Medulla oblongata (tissue), 1 donor: ENCODE results near the gene PXYLP1.
A peak's percentile ranks its signal among the peaks of the same experiment; 100 is the strongest.

ENCODE experiments used
- DNase-seq: peaks from one replicate; pipeline ENCODE4 v3.0.0-alpha.2; 2015; ENCODE audit errors: extremely low spot score

PXYLP1 gene

DNA sequence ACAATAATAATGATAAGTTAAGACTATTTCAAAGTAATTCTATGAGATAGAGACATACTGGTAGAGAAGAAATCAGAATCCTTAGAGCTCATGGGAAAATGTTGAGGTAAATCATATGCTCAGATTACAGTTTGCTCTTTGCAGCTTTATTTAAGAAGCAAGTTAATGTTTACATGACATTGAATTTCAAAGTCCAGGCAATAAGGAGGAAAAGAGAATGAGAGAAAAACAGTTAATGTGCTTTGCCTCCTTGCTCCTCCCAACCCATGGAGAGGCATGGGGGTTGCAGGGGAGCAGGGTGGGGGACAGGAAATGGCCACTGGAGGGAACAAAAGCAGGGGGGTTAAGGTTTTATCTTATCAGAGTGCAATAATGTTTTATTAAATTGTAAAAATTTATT is 94.5 kb downstream of the PXYLP1 start:
- DNase-seq = no peak

DNA sequence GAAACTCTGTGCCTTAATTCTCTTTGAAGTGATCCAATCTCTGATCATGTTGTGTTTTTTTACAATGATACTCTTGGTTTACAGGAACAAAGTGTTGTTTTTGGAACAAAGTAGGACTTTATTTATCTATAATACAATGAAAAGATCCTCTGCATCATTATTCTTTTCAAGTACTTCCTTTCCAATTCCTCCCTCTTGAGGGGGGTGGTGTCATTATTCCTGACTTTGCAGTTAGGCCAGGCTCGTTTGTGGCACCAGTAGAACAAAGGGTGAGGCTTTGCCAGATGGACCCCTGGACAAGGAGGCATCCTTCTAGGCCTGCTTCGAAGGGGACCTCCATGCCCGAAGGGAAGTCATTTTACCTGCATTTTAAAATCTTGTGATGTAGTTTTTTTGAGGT is 95.0 kb downstream of the PXYLP1 start:
- DNase-seq = no peak

DNA sequence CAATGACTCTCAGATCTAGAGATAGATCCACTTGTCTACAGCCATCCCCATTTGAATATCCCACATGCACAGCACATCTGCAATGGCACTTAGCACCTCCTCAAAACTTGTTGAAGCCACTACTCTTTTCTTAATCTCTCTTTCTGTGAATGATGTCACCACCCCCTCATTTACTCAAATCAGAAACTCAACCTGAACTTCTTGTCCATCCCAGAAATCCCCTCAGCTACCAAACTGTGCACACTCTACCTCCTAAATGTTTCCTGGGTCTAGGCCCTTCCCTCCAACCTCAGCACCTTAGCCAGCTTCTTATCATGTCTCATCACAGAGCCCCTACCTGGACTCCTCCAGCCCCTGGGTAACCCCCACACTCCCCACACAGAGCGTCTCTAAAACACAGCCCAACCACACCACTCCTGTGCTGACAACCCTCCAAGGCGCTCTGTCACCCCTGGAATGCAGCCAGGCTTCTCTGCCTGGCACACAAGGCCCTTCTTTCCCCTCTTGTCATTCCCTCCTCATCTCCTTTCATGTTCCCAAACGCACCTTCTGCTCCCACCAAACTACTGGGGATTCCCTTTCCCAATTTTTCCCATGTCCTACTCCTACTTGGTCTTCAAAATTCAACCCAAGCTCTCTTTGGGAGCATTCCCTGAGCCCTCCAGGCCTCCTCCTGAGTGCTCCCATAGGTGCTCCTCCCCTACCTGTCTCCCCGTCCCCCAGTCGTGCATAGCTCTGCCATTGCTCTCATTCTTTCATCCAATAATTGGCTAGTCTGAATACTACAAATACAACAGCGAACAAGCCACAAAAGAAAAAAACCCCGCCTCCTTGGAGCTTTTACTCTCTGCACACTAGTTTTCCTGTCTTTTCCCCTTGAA is 96.9 kb downstream of the PXYLP1 start:
- no peak for DNase-seq

DNA sequence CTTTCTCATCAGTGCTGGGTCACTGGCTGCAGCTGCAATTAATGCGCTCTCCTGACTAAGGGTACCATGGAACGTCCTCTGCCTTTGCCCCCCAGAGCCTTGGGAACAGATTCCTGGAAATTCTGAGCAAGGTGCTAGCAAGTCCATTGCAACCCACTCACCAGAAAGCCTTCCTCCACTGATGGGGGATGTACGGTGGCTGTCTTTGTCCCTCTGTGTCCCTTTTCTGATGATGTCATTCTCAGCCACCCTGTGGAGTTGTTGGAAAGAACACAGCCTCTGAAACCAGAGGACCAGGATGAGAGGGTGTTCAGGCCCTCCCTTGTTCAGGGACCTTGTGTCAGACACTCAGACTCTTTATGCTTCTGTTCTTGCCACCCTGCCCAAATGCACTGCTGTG is 98.6 kb downstream of the PXYLP1 start:
- DNase-seq = no peak

DNA sequence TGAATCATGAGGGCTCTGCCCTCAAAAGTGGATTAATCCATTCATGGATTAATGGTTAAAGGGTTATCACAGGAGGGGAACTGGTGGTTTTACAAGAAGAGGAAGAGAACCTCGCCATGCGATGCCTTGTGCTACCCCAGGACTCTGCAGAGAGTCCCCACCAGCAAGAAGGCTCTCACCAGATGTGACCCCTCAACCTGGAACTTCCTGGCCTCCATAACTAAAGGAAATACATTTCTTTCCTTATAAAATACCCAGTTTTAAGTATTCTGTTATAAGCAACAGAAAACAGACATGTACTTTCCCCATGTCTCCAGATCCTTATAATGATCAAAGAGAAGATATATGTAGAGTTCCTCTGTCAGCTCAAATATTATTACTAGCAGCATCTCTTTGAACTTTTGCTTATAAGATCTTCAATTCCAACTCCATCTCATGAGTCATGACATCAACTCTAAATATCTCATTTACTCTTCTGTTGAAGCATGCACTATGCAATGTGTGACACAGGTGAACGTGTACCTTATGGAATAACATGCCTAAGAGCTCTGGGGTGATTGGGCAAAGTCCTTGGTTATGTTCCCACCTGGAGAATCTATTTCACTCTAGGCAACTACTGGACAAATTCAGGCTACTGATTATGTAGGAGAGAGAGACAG is 99.2 kb downstream of the PXYLP1 start:
- no peak for DNase-seq

DNA sequence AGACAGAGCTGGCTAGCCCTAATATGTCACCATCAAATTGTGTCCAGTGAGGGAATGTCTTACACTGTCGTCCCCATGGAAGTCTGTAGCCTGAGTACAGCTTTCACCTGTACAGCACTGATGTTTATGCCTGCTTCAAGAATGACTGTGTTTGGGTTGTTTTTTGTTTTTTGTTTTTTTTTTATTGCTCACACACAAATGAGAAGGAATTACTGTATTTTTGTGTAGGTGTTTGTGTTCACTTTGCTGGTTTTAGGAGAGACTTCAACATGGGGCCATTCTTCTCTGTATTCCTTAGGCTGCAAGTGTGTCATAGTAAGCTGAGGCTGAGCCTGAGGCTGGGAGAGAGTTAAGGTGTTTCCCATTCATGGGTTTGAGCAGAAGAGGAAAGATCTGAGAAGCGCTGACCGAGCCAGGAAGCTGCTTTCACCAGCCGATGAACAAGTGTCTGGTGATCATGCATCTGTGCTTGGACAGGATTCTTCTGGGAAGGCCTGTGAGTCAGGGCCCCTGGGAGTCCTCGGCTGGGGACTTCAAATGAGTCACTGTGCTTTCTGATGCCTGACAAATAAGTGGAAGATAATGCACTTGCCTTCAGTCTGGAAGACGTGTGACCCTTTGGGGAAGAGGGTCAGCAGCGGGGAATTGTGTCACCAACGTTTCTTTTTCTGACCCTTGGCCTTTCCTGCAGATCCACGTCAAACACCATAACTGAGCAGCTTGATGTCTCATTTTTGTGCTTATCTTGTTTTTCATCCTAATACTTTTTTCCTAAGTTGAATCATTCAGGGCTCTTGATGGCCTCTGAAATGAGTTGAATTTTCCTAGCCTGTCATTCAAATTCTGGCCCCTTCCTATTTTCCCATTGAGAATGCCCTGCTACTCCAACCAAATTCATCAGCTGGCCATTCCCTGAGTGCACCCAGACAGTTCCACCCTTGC is 100.0 kb downstream of the PXYLP1 start:
- peak; percentile 8 for DNase-seq

DNA sequence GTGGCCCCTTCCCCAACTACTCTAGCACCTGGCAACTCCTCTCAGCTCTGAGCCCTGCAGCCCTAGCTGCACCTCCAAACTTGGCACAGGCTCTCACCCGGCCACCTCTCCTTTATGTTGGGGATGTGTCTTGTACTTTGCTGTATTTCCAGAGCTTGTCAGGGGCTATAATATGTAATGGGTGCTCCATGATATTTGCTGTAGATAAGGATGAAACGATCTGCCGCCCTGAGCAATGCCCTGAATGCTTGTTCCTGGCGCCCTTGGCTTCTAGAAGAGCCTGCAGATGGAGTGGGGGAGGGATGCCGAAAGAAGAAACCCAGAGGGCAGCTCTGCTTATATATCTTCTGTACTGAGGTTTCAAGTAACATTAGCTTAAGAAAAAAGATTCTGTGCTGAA is 100.8 kb downstream of the PXYLP1 start:
- no peak for DNase-seq

DNA sequence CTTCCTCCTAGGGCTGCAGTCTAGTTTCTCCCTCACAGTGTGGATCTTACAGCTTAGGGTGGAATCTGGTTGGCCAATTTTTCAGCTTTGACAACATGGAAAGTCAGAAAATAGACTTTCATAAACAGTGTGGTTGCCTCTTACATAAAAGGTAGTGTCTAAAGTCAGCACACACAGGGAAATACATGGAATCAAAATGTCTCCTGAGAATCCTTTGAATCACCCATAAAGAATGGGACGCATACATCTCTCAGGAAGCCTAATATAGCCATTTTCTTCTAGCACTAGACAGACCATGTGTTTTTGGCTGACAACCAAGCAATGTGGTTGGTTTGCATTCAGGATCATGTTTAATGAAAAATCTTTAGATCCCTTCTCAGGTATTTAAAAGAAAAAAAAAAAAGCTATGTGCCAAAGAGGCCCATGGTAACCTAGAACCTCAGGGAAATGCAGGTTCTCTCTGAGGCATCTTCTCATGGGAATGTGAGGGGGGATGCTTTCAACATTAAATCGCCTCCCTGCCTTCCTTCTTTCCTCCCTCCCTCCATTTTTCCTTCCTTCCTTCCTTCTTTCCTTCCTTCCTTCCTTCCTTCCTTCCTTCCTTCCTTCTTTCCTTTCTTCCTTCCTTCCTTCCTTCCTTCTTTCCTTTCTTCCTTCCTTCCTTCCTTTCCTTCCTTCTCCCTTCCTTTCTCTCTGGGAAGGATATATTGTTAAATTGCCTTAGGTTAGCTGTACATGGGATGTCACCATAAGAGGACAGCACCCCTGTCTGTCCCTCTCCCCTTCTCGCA is 102.4 kb downstream of the PXYLP1 start:
- no peak for DNase-seq

DNA sequence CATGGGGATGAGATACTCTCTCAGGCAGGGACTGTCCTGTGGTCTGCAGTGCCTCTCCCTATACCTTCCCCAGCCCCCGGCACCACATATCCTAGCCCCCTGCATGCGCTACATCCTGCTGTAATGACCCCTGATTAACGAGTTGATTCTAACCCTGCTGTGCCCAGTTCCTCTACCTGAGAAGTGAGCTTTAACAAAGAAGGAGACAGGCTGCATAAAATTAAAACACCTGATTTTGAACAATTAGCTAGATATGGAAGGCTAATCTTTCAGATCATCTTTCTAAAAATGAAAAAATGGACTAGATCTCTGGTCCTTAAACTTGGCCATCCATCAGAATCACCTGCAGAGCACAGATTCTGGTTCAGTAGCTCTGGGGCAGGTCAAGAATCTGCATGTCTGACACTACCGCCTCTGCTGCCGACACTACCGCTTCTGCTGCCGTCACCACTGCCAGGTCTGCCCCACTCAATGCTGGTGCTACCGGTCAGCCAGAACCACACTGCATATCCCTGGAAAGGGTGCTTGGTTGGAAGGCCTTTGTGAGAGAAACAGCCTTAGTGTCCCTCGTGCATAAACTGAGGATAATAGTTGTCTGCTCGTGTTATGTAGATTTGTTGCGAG is 103.1 kb downstream of the PXYLP1 start:
- DNase-seq = no peak

DNA sequence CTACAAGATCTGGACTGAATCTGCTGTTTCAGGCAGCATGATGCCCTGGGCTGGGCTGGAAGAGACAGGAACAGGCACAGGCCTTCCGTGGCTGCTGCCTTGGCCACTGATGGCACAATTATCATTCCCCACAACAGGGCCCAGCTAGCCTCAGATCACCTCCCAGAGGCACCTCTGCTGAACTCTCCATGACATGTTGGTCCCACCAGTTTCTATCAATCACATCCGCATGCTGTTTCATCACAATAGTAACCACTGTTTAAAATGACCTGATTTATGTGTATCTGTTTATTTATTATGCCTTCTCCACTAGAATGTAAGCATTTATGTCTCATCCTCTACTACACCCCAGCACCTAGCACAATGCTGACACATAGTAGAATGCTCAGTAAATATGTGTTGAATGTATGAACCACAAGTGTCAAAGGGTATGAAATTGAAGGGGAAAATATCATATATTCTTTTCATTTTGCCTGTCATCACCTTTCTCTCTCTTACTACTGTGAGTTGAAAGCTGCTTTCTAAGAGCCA is 104.0 kb downstream of the PXYLP1 start:
- no peak for DNase-seq

DNA sequence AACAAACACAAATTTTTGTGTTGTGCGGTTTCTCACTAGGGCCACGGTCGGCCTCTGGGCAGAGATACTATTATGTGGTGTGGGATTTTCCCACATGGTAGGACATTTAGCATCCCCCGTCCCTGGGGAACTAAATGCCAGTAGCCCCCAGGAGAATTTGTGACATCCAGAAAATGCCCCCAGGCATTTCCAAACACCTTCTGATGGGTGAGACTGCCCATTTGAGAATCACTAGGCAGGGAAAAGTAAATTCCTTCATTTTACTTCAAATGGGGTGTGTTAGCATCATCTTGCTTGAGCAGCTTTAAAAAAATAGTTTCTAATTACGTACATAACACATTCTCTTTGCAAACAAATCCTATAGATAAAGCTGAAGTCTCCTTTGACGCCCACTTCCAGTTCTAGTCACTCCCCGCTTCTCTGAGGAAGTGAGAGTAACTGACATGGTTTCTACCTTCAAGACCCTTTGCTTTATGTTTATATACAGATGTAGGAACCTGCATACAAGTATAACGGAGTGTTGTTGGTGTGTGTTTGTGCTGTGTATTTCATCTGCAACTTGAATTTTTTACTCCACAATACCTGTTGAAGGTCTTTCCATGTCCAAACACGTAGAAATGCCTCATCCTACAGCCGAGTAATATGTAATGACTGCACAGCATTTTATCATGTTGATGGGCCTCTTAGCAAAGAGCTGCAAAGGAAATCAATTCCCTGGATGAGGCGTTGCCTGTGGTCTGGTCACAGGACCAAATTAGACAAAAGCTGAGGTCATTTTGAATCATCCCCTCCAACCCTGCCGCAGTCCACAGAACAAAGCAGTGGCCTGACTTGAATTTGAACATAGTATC is 105.3 kb downstream of the PXYLP1 start:
- peak; percentile 18 for DNase-seq

DNA sequence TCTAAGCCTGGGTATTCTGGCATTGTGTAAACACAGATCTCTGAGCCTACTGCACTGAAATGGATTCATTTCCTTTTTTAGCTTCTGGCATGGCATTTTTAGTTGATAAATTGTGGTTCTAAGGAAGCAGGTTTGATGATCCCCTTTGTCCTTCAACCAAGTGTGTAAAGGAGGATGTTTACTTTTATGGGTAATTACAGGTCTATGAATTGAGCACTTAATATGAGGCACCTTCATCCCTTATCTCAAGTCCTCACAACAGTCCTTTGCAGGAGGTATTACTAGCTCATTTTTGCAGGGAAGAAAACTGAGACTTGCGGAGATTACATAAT is 105.9 kb downstream of the PXYLP1 start:
- no peak for DNase-seq

DNA sequence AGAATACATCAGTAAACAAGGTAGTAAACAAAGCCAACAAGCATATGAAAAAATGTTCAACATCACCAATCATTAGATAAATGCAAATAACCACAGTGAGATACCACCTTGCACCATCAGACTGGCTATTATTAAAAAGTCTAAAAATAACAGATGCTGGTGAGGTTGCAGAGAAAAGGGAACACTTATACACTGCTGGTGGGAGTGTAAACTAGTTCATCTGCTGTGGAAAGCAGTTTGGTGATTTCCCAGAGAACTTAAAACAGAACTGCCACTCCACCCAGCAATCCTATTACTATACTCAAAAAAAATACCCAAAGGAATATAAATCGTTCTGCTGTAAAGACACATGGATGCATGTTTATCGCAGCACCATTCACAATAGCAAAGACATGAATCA is 106.4 kb downstream of the PXYLP1 start:
- no peak for DNase-seq

DNA sequence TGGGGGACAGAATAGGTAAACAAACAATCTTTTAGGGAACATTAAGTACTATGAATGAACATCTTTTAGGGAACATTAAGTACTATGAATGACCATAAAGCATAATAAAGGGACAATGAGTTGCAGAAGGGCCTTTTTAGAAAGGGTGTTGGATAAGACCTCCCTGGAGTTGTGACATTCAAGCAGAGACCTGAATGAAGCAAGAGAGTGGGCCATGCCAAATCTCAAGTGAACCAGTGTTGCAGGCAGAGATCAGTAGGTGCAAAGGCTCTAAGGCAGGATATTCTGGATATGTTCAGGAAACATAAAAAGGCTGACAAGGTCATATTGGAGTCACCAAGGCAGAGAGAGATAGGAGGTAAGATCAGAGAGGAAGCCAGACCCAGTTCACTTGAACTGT is 107.3 kb downstream of the PXYLP1 start:
- DNase-seq = no peak

DNA sequence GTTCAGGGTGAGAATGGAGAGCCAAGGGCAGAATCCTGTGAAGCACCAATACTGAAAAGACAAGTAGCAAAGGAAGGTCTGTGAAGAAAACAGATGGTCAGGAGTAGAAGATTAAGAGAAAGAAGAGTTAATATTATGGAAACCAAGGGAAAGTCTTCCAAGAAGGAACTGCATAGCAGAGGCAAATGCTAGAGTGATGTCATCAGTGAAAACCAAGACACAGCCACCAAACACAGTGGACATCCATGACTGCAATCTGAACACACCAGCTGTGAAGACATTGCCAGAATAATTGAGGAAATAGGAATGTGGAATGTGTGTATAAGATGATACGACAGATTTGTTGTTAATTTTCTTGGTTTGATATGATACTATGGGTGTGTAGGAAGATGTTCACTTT is 109.9 kb downstream of the PXYLP1 start:
- DNase-seq = no peak

DNA sequence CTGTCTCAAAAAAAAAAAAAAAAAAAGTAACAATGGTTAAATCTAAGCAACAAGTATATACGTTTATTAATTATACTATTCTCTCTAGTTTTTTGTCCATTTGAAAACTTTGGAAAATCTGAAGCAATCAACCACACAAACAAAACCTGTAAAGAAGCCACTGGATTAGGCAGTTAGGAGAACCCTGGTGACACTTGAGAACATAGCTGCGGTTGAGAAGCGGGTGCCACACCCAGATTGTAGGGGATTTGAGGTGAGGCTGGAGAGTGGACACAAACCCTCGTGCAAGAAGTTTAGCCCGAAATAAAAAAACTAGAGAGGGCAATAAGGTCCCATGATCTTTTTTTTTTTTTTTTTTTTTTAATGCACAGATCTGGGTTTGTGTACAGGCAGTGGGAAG is 110.8 kb downstream of the PXYLP1 start:
- no peak for DNase-seq

DNA sequence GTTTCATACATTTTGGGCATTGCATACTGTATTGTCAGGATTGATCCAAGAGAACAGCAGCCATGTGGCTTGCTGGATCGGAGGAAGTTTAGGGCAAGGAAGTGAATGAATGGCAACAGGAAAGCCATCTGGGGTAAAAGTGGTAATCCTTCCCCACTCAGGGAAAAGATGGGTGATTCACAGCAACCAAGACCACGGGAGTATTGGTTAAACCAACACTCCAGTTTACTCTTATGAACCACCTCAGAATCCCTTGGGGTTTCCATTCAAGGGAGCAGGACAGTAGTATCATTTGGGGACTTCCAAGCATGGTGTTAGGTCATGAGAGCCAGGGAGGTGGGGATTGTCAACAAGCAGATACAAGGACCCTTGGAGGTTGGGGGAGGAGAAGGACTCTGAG is 111.5 kb downstream of the PXYLP1 start:
- no peak for DNase-seq

DNA sequence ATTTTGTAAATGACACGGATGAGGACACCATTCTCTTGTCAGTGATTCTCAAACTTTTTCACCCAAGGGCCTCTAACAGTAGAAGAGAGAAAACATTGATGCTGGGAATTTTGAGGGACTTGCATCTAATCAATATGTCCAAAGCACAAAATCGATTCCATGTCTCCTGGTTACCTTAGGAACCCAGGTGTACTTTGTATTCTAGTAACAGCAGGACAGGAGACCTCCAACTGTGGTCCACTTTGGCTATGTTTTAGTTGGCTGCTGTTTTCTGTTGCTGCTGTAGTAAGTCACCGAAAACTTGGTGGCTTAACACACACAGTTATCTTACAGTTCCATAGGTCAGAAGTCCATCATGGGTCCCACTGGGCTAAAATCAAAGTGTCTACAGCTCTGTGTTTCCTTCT is 112.2 kb downstream of the PXYLP1 start:
- DNase-seq = no peak
